Stimulated activated CD8-positive, alpha-beta memory T cell treated with anti-CD3 and anti-CD28 coated beads, Interleukin-12 subunit alpha, Interleukin-12 subunit beta, amount 100 ng/mL, for 24 hours (primary cell): ENCODE data around the gene TMEM39B.
A peak's percentile ranks its signal among the peaks of the same experiment; 100 is the strongest.
"Not testable (repeated sequence)": the region's sequence is repeated elsewhere in the genome, so short reads cannot be mapped to it uniquely, and the experiment has no call there.

Experiments used
- DNase-seq: peaks from one replicate; pipeline ENCODE4 v3.0.0-alpha.2; 2020; ENCODE audit errors: extremely low read depth

Gene TMEM39B

DNA sequence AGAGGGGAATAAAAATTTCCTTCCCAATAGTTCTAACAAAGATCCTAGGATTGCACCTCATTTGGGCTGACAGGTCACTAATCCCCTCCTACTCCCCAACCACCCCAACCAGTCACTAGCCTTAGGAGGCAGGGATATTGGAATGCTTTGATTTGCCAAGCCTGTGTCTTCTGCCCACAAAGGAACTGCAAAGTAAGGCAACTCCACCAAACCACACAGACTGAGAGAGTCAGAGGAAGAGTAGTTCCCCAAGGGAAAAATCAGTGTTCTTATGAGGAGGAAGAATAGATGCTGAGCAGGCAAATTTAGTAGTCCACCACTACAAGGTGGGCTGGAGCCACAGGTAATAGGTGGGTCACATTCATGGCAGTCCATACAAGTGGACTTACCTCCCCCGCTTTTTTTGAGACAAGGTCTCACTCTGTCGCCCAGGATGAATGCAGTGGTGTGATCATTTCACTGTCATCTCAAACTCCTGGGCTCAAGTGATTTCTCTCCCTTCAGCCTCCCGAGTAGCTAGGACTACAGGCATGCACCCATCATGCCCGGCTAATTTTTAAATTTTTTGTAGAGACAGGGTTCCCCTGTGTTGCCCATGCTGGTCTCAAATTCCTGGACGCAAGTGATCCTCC, 3.7 kb upstream of the TMEM39B start:
- no peak for DNase-seq

DNA sequence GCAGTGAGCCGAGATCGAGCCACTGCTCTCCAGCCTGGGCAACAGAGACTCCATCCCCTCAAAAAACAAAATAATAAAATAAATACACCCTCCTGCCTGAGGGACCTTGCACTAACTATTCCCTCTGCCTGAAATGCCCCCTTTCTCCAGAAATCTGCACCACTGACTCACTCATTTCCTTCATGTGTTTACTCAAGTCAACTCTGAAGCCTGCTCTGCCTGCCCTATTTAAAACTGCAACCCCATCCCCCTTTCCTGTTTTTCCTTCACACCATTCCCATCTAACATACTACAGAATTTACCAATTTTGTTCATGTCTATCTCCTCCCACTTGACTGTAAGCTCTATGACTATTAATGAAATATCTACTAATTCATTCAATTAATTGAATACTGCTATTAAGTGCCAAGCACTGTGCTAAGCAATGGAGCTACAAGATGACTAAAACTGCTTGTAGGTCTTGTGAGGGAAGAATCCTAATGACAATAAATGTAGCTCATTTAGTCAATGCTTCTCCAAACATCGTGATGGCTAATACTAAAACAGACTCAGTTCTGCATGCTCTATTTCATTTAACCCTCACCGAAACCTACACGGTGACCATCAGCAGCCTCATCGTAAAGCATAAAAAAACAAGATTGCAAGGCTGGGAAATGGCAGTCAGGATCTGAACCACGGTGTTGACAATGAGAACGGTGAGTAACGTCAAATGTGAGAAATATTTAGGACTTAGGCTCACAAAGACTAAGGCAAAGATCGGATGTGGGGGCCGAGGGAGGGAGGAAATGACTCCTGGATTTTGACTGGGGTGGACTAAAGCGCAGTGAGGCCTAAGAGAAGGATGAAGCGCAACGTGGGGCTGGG, 749 bp upstream of the TMEM39B start:
- no peak for DNase-seq

DNA sequence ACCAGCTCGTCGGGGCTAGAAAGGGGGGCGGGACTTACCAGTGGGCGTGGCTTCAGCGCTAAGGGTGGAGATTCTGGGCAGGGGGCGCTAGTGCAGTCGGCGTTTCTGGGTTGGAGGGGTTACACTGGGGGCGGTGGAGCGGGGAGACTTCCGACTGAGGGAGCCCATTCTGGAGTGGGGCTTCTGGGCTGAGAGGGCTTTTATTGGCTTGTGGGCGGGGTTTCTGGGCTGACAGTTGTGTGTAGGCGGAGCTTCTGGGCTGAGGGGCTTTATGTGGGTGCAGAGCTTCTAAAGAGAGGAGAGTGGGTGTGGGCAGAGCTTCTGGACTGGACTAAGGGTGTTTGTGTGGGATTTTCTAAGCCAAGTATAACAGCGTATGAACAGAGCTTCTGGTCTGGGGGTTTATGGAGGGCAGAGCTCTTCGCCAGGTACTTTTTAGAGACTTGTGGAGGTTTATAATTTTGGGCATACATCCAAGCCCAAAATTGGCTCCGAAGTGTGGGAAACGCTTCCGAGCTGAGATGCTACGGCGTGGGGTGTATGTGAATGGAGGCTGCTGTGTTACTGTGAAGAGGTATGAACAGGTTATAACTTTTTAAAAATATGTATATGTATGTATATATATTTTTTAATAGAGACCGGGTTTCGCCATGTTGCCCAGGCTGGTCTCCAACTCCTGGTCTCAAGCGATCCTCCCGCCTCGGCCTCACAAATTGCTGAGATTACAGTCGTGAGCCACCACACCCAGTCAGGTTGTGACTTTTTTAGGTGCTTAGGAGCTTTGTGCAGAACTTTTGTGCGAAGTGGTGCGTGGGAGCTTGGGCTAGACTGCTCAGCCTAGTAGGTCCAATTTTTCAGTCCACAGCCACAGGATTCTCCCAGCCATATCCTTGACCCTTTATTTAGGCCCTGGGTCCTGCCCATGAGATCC, 825 bp downstream of the TMEM39B start:
- DNase-seq: no peak

DNA sequence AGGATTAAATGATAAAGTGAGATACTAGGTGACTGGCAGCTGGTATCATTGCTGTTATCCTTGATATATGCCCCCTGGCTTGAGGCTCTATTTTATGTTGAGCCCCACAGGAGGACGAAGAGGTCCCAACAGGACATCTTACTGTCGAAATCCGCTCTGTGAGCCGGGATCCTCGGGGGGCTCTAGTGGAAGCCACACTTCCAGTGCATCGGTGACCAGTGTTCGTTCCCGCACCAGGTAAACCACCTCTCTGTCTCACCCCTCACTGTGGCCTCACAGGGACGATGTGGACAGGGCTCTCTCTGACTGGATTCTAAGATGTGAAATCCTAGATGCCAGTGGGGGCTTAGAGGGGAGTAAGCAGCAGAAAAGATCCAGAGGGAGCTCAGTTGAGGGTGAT, 2.1 kb downstream of the TMEM39B start:
- no peak for DNase-seq

DNA sequence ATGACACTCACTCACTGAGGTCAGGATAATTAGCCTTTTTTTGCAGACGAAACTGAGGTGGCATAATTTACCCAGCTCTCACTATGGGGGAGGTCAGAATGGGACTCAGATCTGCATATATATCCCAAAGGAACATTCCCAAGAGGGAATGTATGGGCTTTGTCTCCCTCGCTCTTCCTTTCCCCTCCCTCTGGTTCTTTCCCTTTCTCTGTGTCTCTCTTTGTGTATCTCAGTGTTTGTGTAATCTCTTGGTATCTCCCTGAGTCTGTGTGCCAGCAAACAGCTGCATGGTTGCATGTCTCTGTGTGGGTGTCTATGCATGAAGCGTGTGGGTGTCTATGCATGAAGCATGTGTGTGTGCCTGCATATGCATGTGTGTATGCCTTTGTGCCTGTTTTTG, 4.7 kb downstream of the TMEM39B start:
- DNase-seq: no peak

DNA sequence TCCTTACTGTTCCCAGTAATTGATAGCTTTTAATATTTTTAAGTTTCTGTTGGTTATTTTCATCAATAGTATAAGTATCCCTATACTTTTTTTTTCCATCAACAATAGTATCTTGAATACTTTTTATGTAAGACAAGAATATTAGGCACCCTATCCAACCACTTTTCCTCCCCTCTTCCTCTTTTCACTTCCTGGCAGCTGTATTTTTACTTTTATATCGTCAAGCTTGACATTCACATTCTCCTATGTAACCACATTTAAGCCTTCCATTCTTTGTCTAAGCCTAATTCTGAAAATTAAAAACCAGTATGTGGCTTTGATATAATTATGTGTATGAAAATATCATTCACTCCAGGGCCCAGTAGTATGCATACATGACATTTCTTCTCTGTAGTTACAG, 9.3 kb downstream of the TMEM39B start:
- DNase-seq: no peak

DNA sequence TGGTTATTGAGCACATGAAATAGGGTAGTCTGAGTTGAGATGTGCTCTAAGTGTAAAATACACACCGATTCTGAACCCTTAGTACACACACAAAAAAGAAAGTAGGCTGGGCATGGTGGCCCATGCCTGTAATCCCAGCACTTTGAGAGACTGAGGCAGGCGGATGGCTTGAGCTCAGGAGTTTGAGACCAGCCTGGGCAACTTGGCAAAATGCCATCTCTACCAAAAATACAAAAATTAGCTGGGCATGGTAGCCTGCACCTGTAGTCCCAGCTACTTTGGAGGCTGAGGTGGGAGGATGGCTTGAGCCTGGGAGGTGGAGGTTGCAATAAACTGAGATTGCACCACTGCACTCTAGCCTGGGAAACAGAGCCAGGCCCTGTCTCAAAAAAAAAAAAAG, 13.6 kb downstream of the TMEM39B start:
- DNase-seq: not testable (repeated sequence)

DNA sequence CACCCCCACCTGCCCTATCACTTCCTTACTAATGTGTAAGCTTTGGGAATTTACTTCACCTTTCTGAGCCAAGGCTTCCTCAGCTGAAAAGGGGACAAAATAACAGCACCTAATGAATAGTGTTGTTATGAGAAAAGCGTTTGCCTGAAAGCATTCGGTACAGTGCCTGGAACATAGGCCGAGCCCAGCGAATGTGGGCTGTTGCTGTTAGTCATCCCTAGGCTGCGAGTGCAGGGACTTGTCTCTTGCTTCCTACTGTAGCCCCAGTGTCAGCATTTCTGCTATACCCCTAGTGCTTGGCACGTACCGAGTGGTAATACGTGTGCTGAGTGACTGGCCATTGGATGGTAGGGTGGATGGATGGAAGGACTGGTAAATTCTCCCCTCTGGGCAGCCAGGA, 18.4 kb downstream of the TMEM39B start:
- no peak for DNase-seq

DNA sequence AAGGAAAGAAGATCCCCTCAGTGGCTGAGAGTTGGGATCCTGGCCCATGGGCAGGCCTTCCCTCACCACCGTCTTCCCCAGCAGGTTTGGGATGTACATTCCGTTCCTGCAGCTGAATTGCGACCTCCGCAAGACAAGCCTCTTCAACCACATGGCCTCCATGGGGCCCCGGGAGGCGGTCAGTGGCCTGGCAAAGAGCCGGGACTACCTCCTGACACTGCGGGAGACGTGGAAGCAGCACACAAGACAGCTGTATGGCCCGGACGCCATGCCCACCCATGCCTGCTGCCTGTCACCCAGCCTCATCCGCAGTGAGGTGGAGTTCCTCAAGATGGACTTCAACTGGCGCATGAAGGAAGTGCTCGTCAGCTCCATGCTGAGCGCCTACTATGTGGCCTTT, 18.9 kb downstream of the TMEM39B start:
- DNase-seq: no peak

DNA sequence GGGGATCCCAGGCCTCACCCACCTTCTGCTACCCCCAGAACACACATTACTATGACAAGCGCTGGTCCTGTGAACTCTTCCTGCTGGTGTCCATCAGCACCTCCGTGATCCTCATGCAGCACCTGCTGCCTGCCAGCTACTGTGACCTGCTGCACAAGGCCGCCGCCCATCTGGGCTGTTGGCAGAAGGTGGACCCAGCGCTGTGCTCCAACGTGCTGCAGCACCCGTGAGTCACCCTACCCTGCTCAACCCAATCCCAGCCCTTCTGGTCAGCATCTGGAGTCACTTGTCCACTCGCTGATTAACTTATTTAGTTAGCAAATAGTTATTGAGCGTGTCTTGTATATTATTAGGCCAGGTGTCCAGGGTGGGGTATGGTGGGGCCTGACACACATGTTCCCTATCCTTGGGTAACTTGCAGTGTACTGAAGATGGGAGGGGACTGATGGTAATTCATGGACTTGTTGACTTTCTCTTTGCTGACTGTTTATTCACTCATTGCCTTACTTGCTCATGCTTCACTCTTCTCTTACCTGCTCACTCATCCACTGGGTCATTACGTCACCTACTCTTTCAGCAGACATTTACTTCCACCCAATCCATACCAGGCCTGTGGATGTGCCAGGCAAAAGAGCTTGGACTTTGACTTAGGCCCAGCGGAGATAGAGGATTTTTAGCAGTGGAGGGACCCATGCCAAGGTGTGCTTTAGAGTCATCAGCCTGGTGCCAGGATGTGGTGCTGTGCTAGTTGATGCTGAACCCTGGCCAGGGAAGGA, 22.2 kb downstream of the TMEM39B start:
- no peak for DNase-seq

DNA sequence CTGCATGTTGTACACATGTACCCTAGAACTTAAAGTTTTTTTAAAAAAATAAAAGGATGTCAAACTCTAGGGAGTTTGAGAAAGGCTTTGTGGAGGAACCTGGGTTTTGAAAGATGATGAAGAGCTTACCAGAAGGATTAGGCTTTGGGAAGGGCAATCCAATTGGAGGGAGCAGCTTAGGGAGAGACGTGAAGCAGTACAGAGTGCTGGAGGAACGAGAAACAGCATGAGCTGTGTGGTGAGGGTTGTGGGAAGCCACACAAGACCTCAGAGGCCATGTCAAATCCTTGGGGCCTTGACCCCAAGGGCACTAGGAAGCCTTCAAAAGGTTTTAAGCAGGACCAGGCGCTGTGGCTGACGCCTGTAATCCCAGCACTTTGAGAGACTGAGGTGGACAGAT, 26.7 kb downstream of the TMEM39B start:
- no peak for DNase-seq

DNA sequence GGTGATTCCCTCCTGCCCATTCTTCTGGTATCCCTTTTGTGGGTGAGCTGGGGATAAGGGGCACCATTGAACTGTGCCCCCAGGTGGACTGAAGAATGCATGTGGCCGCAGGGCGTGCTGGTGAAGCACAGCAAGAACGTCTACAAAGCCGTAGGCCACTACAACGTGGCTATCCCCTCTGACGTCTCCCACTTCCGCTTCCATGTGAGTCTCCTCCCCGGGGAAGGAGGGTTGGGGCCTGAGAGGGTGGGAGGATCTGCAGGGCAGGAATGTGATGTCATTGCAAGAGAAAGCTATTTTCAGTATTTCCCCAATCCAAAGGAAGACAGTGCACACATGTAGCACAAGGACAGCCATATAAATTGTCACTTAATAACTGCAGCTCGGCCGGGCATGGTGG, 27.6 kb downstream of the TMEM39B start:
- no peak for DNase-seq

DNA sequence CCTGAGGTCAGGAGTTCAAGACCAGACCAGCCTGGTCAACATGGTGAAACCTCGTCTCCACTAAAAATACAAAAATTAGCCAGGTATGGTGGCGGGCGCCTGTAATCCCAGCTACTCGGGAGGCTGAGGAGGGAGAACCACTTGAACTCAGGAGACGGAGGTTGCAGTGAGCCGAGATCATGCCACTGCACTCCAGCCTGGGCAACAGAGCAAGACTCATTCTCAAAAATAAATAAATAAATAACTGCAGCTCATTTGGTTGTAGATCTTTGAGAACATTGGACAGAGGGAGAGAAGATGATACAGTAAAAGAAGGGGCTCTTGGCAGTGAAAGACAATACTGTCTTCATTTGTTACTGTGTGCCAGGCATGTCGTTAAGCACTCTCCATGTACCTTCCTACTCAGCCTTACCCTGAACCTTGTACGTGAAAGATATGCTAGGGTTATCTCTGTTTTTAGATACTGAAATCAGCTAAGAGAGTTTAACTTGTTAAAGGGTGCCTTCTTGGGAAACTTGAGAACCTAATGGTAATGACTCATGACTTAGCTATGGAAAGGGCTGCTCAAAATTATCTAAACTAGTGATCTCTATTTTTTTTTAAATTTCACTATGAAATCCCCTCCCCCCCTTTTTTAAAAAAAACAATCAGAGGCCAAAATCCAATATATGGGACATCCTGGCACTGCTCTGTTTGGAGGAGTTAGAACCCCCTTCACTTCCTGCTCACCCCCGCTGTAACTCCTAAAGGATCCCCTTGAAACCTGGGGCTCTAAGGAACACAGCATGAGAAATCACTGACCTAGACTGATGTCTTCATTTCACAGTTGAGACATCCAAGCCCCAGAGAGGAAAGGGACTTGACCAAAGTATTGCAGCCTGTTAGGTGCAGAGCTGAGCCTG, 28.3 kb downstream of the TMEM39B start:
- no peak for DNase-seq

DNA sequence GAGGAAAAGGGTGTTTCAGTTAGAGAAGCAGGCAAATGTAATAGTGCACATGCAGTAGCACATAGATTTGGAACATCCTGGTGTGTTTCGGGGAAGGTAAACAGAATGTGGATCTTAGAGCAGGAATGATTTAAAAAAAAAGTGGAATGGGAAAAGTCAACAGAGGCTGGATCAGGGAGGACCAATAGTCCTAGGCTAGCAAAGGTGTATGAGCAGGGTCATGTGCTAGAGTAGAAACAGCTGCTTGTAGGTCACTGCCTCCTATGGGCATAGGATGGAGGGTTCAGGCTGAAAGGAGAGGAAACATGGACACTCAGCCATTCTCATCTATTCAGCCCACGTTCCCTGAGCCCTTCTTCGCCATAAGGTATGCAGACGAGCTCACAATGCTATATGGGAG, 31.4 kb downstream of the TMEM39B start:
- DNase-seq: no peak

DNA sequence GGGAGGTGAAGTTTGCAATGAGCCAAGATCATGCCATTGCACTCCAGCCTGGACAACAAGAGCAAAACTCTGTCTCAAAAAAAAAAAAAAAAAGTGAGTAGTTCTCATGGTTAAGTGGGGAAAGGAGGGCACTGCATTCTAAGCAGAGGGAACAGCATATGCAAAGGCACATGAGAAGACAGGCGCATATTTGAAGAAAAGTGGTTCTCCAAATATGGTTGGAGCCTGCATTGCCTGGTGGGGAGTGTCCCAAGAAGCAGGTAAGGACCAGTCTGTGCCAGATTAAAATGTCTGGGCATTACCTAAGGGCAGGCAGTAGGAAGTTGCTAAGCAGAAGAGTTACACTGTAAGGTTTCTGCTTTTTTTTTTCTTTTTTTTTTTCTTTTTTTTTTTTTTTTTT, 32.6 kb downstream of the TMEM39B start:
- DNase-seq: no peak

DNA sequence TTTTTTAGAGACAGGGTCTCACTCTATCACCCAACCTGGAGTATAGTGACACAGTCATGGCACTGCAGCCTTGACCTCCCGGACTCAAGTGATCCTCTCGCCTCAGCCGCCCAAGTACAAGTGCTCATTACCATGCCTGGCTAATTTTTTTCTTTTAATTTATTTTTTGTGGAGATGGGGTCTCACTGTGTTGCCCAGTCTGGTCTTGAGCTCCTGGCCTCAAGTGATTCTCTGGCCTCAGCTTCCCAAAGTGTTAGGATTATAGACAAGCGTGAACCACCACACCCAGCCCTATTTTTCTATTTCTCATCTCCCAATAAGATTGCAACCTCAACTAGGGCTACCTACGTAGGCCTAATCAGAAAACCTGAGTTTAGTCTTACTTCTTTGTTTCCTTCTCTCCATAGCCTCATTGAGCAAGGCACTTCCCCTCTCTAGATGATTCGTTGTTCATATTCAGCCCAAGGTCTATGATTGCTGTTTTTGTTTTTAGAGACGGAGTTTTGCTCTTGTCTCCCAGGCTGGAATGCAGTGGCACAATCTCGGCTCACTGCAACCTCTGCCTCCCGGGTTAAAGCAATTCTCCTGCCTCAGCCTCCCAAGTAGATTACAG, 34.0 kb downstream of the TMEM39B start:
- DNase-seq: no peak

DNA sequence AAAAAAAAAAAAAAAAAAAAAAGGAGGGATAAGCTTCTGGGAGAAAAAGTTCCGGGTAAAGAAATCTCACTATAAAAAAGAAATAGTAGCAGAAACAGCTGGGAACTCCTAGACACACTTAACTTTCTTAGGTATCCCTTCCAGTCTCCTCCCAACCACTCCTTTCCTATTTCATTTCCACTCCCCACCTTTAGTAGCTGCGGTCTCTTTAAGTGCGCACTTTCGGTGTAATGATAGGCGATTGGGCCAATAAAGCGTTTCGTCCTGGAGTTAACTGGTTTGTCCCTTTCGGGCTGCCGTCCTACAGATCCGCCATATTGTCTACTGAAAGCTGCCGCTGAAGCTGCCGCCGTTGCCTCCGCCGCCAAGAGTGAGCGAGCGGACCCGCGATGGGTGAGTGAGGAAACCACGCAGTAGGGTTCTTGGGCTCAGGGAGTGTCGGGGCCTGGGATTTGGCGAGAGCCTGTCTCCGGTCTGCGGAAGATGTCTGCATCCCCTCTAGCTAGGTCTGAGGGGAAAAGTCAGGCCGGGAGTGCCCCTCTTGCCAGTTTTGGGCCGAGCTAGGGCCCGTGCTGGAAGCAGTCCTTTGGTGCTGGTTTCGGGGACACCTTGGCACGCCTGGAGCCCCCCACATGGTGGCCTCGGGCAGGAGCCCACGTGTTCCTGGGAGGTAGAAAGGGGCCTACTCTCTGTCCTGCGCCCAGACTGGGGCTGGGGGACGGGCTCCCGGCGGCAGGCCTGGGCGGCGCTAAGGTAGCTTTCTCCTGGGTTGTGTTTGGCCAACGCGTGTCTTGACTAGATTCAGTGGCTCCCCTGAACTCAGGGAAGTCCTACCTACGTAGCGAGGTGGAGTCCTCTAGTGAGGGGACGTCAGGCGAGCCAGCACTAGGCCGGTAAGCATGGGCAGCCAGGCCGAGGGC, 35.3 kb downstream of the TMEM39B start, which contains the start of gene KPNA6:
TSS of gene KPNA6 (plus strand) at position 315 of the 920 bp plus-strand sequence. CDS start at position 390, 75 bp downstream.
- DNase-seq: peak; percentile 54

DNA sequence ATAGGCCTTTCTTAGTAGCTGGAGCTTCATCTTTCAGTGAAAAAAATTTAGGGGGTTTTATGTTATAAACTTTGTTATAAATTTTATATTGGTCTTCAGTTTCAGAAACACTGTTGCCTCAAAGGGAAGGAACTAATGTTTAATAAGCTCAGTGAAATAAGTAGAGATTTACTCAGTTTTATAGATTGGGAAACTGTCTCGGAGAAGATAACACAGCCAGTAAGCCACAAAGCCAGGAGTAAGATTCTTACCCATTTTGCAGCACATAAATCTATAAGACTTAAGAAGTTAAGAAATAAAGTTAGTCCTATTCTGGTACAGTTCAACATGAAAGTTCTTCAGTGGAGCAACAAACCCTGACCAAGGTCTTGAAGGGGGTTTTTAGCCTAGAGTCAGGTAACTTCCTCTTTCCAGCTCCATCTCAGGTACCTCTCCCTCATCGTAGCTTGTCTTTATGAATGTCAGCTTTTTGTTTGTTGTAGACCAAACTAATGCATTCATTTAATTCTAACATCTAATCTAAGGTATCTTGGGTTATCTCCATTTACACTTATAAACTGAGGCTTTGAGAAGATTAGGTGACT, 38.4 kb downstream of the TMEM39B start:
- no peak for DNase-seq
